ENCODE results near the gene KLHL33. TPM values are rescaled to one million over a fixed set of nuclear protein-coding genes. Genes with fewer than 3 reads are reported as not detected.
A peak's percentile ranks its signal among the peaks of the same experiment; 100 is the strongest.

KLHL33 gene
- total RNA-seq, 2 donors from 2014 or later = 0.22 to 0.43 TPM

DNA sequence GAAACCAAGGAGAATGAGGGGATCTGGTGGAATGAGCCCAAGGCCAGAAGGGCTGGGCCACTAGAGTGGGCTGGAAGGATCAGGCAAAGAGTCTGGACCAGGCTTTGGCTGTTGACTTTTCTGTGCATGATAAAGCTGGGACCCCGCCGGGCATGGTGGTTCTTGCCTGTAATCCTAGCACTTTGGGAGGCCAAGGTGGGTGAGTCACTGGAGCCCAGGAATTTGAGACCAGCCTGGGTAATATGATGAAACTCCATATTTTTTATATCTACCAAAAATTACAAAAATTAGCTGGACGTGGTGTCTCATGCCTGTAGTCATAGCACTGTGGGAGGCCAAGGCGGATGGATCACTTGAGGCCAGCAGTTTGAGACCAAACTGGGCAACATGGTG lies 393 bp upstream of the KLHL33 start:
- Mint-ChIP-seq H3K9me3 (no peaks in the 10 kb centered on the region), H3K4me3 (no peak overlapping the region), H3K36me3 (no peaks in the 10 kb centered on the region), H3K27ac (no peak overlapping the region), H3K4me1 (ENCODE audit: low read depth in 2 of 2) (peaks cover 6 to 8% of the 10 kb centered on the region in 2 donors), H3K27me3 (peaks cover 0 to 4% of the 10 kb centered on the region in 2 donors)
- no peak for ATAC-seq
- no peak for DNase-seq (ENCODE audit: low spot score)

DNA sequence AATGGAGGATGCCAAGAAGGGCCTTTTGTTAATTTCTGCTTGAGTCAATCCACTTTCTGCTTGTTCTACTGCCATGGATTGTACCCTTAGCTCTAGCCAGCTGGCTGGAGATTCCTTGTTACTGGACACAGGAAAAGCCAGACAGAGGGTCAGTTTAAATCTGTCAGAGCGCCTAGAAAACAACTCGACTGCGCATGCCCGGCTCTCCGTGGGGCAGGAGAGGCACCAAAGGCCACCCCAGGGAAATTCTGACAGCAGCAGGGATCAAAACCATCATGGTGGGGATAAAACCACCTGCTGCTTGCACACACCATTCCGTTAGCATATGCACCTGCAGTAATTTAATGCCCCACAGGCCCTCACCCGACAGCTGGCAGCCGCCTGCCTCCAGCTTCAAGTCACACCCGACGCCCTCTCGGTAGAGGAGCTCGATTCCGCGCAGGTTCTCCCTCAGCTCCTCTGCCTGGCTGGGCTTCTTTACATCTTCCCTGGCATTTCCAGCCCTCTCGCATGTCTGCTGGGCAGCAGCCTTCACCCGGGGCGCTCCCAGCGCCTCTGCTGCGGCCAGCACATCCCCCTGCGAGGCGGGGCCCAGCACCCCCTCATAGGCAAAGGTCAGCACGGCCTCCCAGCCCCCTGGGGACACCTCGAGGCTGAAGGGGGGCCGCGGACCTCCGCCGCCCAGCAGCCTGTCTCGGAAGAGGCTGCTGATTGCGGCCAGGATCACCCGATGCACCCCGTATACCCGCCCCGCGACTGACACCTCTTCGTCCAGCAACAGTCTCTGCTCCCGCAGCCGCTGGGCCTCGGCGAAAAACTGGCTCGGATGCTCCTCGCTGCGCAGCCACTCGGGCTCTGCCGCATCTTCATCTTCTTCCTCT lies 1.0 kb downstream of the KLHL33 start:
- Mint-ChIP-seq H3K27ac (no peak overlapping the region), H3K4me3 (no peak overlapping the region), H3K36me3 (no peaks in the 10 kb centered on the region), H3K4me1 (ENCODE audit: low read depth in 2 of 2) (no peaks in the 10 kb centered on the region), H3K9me3 (no peaks in the 10 kb centered on the region), H3K27me3 (peaks cover 0 to 4% of the 10 kb centered on the region in 2 donors)
- DNase-seq (ENCODE audit: low spot score) (no peak), ATAC-seq (no peak)

DNA sequence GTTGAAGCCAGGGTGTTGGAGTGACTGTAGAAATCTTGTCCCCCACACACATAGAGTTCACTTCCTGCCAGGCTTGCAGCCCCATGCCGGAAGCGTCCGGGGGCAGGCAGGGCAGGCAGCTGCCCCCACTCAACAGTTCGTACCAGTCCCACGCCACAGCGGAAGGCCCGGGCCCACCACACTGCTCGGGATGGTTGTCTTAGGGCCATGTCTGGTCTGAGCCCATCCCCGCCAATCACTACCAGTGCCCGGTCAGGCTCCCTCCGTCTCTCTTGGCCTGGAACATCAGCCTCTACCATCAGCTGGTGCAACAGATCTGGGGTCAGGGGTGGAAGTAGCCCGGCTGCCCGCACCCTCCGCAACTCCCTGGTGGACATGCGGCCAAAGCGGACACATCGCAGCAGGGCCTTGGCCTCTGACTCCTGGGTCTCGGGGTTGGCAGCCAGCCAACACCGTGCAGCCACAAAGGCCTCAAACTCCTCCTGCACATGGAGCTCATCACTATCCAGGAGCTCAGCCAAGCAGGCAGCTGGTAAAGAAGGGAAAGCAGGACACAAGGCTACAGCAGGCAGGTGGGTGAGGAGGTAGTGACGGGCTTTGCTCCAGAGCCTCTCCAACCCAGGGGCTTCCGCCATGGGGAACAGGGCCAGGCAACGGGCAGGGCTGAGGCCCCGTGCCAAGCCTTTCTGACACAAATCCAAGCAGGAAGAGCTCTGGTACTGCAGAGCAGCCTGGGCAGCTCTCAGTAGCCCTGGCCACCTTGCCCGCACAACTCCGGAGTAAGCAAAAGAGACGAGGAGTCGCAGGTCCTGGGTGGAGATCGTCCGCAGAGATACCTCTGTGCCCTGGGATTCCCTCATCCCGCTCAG lies 5.9 kb downstream of the KLHL33 start:
- DNase-seq (ENCODE audit: low spot score) = no peak
- peak; percentile 48 to 52 for ATAC-seq

DNA sequence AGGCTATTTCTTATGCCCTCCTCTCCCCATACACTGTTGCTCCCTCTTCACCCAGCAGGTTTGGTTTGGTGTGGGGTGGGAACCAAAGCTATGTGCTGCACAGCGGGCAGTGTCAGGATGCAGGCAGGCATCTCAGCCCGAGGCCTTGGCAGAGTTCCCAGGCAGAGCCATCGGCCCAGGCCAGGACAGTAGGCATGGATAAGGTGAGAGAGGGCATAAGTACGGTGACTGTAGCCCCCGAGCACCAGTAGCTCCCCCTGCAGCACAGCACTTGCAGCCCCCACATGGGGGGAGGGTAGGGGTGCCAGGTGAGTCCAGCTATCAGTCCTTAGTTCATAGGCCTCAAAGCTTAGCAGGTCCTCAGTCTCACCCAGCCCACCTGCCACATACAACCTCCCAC lies 7.2 kb downstream of the KLHL33 start:
- peak overlapping the region; percentile 82 to 85 for H3K27ac Mint-ChIP-seq
- ATAC-seq (no peak), DNase-seq (ENCODE audit: low spot score) (no peak)
- peaks cover 22% of the 10 kb centered on the region in 2 donors for H3K4me1 Mint-ChIP-seq (ENCODE audit: low read depth in 2 of 2)
- peak overlapping the region; percentile 71 for H3K4me3 Mint-ChIP-seq
- H3K27me3 Mint-ChIP-seq = no peaks in the 10 kb centered on the region
- H3K9me3 Mint-ChIP-seq = no peaks in the 10 kb centered on the region
- no peaks in the 10 kb centered on the region for H3K36me3 Mint-ChIP-seq

More for the DNA sequence above, 5.9 kb downstream of the KLHL33 start:
- Mint-ChIP-seq H3K4me1 (ENCODE audit: low read depth in 2 of 2) (peaks cover 22% of the 10 kb centered on the region in 2 donors), H3K9me3 (no peaks in the 10 kb centered on the region), H3K27me3 (no peaks in the 10 kb centered on the region), H3K36me3 (no peaks in the 10 kb centered on the region), H3K4me3 (no peak overlapping the region), H3K27ac (peak overlapping the region; percentile 44 to 85)

DNA sequence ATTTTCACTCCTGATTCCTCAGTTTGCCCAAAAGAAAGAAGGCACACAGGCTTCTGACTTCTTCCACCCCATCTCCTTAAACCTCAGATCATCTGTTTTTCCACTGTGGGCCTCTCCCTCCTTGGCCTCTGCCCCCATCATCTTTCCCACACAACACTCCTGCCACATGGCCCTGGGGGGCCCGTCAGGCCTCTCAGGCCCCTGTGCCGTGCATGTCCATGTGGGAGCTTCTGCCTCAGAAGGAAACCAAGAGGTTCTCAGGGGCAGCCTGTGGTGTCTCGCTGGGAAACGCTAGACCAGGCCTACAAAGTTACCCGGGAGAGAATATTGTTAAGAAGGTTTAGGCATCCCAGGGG lies 8.0 kb downstream of the KLHL33 start:
- Mint-ChIP-seq H3K27ac (peak overlapping the region; percentile 82 to 85), H3K4me3 (peak overlapping the region; percentile 71), H3K9me3 (no peaks in the 10 kb centered on the region), H3K27me3 (no peaks in the 10 kb centered on the region), H3K36me3 (no peaks in the 10 kb centered on the region), H3K4me1 (ENCODE audit: low read depth in 2 of 2) (peaks cover 22% of the 10 kb centered on the region in 2 donors)
- DNase-seq (ENCODE audit: low spot score) (no peak), ATAC-seq (peak; percentile 3 to 53)

DNA sequence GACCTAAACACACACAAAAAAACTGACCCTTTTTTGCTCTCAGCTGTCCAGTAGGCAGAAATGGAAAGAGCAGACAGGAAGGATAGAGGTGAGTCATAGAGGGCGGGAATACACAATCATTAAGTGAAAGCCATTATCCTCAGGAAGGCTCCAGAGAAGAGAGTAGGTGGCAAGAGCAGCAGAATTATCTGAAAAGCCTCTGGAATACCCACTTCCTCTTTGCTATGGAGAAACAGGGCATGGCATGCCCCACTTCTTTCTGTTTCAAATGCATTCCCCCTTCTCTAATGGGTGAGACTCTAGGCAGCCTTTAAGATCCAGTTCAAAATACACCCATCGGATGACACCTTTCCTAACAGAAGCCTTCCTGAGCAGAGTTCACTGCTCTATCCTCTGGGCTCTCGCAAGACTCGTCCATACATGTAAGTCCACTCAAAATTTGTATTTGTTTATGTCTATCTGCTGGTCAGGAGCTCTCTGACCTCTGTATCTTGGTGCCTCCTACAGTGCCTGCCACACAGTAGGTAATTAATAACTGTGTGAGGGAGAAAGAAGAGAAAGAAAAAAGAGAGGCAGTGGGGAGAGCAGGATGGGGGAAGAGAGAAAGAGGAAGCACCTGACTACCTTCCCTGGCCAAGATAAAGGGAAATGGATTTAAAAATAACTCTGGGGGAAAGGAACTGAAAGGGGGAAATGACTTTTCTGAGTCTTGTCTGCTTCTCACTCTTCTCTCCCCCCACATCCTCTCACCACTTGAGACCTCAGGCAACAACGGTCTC lies 8.5 kb downstream of the KLHL33 start:
- no peak for DNase-seq (ENCODE audit: low spot score)
- Mint-ChIP-seq H3K4me1 (ENCODE audit: low read depth in 2 of 2) (peaks cover 22% of the 10 kb centered on the region in 2 donors), H3K27ac (peak overlapping the region; percentile 82 to 85), H3K27me3 (no peaks in the 10 kb centered on the region), H3K9me3 (no peaks in the 10 kb centered on the region), H3K36me3 (no peaks in the 10 kb centered on the region), H3K4me3 (peak overlapping the region; percentile 71)
- peak; percentile 40 to 73 for ATAC-seq

DNA sequence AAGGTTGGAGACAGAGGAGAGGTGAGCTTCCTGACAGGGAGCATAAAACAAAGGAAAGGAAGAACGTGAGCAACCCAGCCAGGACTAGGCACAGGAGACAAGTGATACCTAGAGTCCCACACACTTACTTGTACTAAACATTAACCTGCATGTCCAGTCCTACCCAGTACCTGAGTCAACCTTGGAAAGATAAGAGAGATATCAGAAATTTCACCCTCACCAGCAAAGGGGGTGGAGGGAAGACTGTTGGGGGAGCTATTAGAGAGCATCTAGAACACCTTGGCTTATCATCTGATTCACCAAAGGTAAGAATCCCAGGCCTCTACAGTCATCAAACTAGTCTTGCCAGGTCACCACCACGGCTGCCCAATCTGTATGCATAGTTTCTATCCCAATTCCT lies 11.1 kb downstream of the KLHL33 start:
- no peak overlapping the region for H3K27ac Mint-ChIP-seq
- no peaks in the 10 kb centered on the region for H3K9me3 Mint-ChIP-seq
- no peak for ATAC-seq
- no peak overlapping the region for H3K4me3 Mint-ChIP-seq
- H3K36me3 Mint-ChIP-seq = no peaks in the 10 kb centered on the region
- H3K4me1 Mint-ChIP-seq (ENCODE audit: low read depth in 2 of 2) = peaks cover 22% of the 10 kb centered on the region in 2 donors
- H3K27me3 Mint-ChIP-seq = no peaks in the 10 kb centered on the region
- no peak for DNase-seq (ENCODE audit: low spot score)

DNA sequence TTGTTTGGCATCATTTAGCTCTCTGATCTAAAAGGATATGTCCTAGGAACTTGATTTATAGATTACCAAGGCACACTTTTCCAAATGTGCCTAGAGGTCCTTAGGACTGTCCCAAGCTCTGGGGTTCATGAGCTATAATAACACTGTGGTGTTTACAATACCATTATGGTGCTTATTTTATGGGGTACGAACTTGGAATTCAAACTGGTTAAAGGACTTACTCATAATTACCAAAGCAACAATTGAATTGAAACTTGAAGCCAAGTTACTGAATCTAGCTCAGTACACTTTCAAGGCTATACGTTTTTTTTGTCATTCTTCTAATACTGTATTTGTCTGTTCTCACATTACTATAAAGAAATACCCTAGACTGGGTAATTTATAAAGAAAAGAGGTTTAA lies 13.1 kb downstream of the KLHL33 start:
- Mint-ChIP-seq H3K27ac (no peak overlapping the region), H3K27me3 (no peaks in the 10 kb centered on the region), H3K36me3 (no peaks in the 10 kb centered on the region), H3K9me3 (no peaks in the 10 kb centered on the region), H3K4me1 (ENCODE audit: low read depth in 2 of 2) (peaks cover 8 to 9% of the 10 kb centered on the region in 2 donors), H3K4me3 (no peak overlapping the region)
- DNase-seq (ENCODE audit: low spot score) (no peak), ATAC-seq (no peak)

DNA sequence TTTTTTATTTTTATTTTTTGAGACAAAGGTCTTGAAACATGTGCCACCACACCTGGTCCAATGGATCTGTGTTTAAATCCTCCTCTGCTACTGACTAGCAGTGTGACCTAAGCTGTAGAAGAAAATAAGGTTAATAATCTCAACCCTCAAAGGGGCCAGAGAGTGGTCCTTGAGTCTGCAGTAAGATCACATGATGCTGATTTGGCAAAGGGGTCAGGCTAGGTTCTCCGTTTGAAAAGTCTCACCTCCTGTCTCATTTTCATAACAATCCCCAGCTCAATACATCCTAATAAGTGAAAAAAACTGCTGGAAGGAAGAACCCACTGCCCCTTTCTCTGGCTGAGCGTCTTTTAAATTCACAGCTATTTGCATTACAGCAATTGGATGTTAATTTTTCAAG lies 14.7 kb downstream of the KLHL33 start:
- no peak overlapping the region for H3K4me3 Mint-ChIP-seq
- no peaks in the 10 kb centered on the region for H3K4me1 Mint-ChIP-seq (ENCODE audit: low read depth in 2 of 2)
- no peak for ATAC-seq
- no peaks in the 10 kb centered on the region for H3K27me3 Mint-ChIP-seq
- H3K36me3 Mint-ChIP-seq = no peaks in the 10 kb centered on the region
- no peaks in the 10 kb centered on the region for H3K9me3 Mint-ChIP-seq
- H3K27ac Mint-ChIP-seq = no peak overlapping the region
- no peak for DNase-seq (ENCODE audit: low spot score)

DNA sequence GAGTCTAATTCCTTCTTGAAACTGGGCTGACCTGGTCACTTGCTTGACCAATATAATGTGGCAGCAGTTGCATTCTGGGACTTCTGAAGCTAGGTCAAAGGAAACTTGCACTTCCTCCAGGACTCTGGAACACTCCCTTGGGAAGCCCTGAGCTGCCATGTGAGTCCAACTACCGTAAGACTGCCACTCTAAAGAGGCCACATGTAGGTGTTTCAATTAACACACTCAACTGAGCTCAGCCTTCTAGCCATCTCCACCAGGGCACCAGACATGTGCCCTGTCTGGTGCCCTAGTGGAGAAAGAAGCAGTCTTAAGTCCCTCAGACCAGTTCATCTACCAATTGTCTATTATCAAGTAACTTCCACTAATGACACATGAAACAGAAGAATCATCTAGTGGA lies 16.5 kb downstream of the KLHL33 start:
- H3K27ac Mint-ChIP-seq = no peak overlapping the region
- DNase-seq (ENCODE audit: low spot score) (no peak), ATAC-seq (no peak)
- H3K4me3 Mint-ChIP-seq = no peak overlapping the region
- no peaks in the 10 kb centered on the region for H3K36me3 Mint-ChIP-seq
- peaks cover 5 to 6% of the 10 kb centered on the region in 2 donors for H3K4me1 Mint-ChIP-seq (ENCODE audit: low read depth in 2 of 2)
- H3K9me3 Mint-ChIP-seq = no peaks in the 10 kb centered on the region
- H3K27me3 Mint-ChIP-seq = no peaks in the 10 kb centered on the region

DNA sequence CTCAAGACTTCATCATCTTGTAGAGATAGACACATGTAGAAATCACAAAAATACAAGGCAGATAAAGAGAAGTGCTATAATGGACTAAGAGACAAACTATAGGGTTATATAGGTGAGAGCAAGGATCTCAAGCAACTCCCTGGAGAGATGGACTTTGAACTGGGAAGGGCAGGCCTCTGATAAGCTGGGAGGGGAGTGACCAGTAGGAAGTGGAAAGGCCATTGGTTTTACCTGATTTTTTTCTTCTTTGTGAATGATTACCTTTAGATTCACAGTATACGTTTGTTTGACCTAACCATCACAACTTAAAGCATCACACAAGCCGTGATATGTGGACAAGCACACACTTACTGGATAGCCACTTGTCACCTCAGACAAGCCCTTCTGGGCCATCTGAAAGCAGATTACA lies 17.5 kb downstream of the KLHL33 start:
- Mint-ChIP-seq H3K27ac (no peak overlapping the region), H3K9me3 (no peaks in the 10 kb centered on the region), H3K4me3 (no peak overlapping the region), H3K27me3 (no peaks in the 10 kb centered on the region), H3K4me1 (ENCODE audit: low read depth in 2 of 2) (peaks cover 12% of the 10 kb centered on the region in 2 donors), H3K36me3 (no peaks in the 10 kb centered on the region)
- ATAC-seq = no peak
- no peak for DNase-seq (ENCODE audit: low spot score)

DNA sequence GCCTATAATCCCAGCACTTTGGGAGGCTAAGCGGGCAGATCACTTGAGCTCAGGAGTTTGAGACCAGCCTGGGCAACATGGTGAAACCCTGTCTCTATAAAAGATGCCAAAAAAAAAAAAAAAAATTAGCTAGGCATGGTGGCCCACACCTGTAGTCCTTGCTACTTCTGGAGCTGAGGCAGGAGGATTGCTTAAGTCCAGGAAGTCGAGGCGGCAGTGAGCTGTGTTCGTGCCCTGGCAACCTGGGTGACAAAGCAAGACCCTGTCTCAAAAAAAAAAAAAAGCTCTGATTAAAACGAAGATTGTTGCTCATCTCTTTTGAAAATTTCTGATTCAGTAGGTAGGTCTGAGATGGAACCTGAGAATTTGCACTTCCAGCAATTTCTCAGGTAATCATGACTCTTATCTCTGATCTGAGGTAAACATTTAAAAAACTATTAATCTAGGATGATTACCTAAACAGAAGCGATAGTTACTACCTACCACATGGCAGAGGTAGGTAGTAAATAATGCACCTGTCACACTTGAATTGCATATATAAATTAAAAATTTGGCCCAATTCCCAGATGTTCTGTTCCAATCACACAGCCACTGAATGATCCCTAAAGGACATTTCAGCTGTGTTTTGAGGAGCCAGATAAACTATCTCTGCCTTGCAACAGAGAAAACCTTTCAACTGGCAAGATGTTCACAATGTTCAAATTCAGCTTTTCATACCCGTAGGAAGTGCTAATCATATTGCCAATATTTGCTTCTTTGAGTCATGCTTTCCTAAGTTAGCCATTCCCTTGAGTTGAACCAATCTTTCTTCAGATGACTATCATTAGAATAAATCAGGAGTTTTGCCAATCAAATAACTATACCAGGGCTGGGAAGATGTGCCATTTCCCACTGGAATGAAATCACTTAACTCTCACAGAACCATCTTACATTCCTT lies 18.4 kb downstream of the KLHL33 start:
- no peak for DNase-seq (ENCODE audit: low spot score)
- H3K4me3 Mint-ChIP-seq = no peak overlapping the region
- no peak for ATAC-seq
- no peak overlapping the region for H3K27ac Mint-ChIP-seq
- H3K4me1 Mint-ChIP-seq (ENCODE audit: low read depth in 2 of 2) = peaks cover 12 to 17% of the 10 kb centered on the region in 2 donors
- no peaks in the 10 kb centered on the region for H3K9me3 Mint-ChIP-seq
- H3K27me3 Mint-ChIP-seq = no peaks in the 10 kb centered on the region
- H3K36me3 Mint-ChIP-seq = no peaks in the 10 kb centered on the region

DNA sequence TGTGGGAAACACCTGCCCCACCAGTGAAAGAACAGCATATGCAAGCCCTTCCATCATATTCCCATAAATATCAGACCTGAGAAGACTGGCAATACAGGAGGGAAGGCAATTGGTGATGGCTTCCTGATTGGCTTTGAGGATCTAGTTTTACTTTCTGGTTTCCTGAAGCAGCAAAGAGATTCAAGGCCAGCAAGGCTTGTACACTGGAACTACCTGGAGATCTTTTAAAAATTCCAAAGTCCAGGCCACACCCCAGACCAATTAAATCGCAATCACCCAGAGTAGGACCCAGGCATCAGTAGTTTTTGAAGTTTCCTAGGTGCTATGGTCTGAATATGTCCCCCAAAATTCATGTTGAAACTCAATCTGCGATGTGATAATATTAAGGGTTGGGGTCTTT lies 19.7 kb downstream of the KLHL33 start:
- Mint-ChIP-seq H3K27ac (peak overlapping the region; percentile 7 to 17), H3K4me1 (ENCODE audit: low read depth in 2 of 2) (peaks cover 19 to 27% of the 10 kb centered on the region in 2 donors), H3K36me3 (no peaks in the 10 kb centered on the region), H3K9me3 (no peaks in the 10 kb centered on the region), H3K27me3 (no peaks in the 10 kb centered on the region), H3K4me3 (no peak overlapping the region)
- no peak for DNase-seq (ENCODE audit: low spot score)
- ATAC-seq = no peak
